OCI-LY7 (cell line): Measurements from ENCODE around the gene ACTL8.

Experiments
- EZH2phosphoT487 ChIP-seq: fragments of 200-600 bp; sonication (generic); IDR thresholded peaks from 2 replicates; pipeline ENCODE4 v1.6.1; 2018; ENCODE audit warnings: low read depth, borderline replicate concordance, mild to moderate bottlenecking, mixed run types, antibody characterized with exemption, low read length, moderate library complexity, mixed read lengths
- TF ChIP-seq, protein P1 (sequence below): fragments of 200-600 bp; sonication (generic); conservative IDR thresholded peaks from 2 replicates; pipeline ENCODE4 v1.5.1; 2014; ENCODE audit warnings: mild to moderate bottlenecking, antibody characterized with exemption, low read length, moderate library complexity, mixed read lengths

DNA sequence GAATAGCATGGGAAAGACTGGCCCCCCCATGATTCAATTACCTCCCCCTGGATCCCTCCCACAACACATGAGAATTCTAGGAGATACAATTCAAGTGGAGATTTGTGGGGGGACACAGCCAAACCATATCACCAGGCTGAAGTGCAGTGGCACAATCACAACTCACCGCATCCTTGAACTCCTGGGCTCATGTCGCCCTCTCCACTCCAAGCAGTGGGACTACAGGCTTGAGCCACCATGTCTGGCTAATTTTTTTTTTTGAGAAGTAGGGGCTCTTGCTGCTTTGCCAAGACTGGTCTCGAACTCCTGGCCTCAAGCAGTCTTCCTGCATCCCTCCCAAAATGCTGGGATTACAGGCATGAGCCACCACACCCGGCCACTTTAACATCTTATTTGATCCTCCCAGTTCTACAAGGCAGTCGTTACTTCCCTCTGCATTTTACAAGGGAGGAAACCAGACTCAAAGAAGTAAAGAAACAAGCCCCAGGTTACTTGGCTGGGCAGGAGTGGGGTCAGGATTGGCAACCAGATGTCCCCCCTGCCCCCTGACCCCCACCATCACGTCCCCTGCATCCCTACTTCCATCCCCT, 26.9 kb upstream of the ACTL8 start:
- TF ChIP-seq, protein P1, sequence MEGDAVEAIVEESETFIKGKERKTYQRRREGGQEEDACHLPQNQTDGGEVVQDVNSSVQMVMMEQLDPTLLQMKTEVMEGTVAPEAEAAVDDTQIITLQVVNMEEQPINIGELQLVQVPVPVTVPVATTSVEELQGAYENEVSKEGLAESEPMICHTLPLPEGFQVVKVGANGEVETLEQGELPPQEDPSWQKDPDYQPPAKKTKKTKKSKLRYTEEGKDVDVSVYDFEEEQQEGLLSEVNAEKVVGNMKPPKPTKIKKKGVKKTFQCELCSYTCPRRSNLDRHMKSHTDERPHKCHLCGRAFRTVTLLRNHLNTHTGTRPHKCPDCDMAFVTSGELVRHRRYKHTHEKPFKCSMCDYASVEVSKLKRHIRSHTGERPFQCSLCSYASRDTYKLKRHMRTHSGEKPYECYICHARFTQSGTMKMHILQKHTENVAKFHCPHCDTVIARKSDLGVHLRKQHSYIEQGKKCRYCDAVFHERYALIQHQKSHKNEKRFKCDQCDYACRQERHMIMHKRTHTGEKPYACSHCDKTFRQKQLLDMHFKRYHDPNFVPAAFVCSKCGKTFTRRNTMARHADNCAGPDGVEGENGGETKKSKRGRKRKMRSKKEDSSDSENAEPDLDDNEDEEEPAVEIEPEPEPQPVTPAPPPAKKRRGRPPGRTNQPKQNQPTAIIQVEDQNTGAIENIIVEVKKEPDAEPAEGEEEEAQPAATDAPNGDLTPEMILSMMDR: no peak
- no peak for TF ChIP-seq EZH2phosphoT487
